PC-9 (cell line): ENCODE results near the gene RANGAP1.

ENCODE experiments used
- EZH2 ChIP-seq: fragments of 200-600 bp; sonication (generic); IDR thresholded peaks from 2 replicates; pipeline ENCODE4 v1.8.0; 2017; ENCODE audit warnings: antibody characterized with exemption, low read depth
- TF ChIP-seq, protein P1 (sequence below): fragments of 200-600 bp; sonication (generic); conservative IDR thresholded peaks from 2 replicates; pipeline ENCODE4 v1.6.1; 2017; ENCODE audit warnings: mixed run types, antibody characterized with exemption, mild to moderate bottlenecking, moderate library complexity

DNA sequence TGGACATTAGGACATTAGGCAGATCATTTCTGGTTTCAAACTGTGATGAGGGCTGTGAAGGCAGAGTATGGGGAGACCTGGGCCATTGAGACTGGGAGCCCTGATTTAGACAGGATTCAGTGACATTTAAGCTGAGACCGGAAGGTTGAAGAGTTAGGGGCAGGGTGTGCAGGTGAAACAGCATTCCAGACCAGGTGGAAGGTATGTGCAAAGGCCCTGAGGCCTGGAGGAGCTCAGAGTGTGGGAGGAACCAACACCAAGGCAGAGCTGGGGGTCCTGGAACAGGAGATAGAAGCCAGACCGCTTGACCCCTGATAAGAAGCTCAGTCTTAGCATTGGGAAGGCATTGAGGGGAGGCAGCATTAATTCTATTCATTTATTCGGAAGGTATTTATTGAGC lies 47.8 kb upstream of the RANGAP1 start:
- TF ChIP-seq EZH2: no peak
- TF ChIP-seq, protein P1, sequence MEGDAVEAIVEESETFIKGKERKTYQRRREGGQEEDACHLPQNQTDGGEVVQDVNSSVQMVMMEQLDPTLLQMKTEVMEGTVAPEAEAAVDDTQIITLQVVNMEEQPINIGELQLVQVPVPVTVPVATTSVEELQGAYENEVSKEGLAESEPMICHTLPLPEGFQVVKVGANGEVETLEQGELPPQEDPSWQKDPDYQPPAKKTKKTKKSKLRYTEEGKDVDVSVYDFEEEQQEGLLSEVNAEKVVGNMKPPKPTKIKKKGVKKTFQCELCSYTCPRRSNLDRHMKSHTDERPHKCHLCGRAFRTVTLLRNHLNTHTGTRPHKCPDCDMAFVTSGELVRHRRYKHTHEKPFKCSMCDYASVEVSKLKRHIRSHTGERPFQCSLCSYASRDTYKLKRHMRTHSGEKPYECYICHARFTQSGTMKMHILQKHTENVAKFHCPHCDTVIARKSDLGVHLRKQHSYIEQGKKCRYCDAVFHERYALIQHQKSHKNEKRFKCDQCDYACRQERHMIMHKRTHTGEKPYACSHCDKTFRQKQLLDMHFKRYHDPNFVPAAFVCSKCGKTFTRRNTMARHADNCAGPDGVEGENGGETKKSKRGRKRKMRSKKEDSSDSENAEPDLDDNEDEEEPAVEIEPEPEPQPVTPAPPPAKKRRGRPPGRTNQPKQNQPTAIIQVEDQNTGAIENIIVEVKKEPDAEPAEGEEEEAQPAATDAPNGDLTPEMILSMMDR: no peak
